Kidney (tissue), 22 donors: ENCODE results near the gene IL25. TPM values are rescaled to one million over a fixed set of nuclear protein-coding genes. Genes with fewer than 3 reads are reported as not detected.

Source experiments
- DNase-seq, 5 donors: peaks; one replicate each; pipeline ENCODE4 v3.0.0-alpha.2; 2013 to 2020
- FAIRE-seq: peaks from 2 replicates; lab custom pipeline; 2012; peaks lifted over from hg19 to GRCh38; lab: Jason Lieb, UNC
- H3K27ac ChIP-seq, 2 donors: one replicate each; pipeline ENCODE4 v1.7.0; 2013; ENCODE audit warnings: low read depth in 2 of 2, low read length in 2 of 2, inconsistent platforms in 1 of 2
- H3K27me3 ChIP-seq: one replicate; pipeline ENCODE4 v1.7.1; 2013; ENCODE audit warnings: low read length, inconsistent platforms; ENCODE audit not compliant: control insufficient read depth, insufficient read depth
- H3K36me3 ChIP-seq, 3 donors: one replicate each; pipeline versions ENCODE4 v1.7.0 to v1.7.1; 2013; ENCODE audit warnings: low read length in 3 of 3, control low read depth in 1 of 3, inconsistent platforms in 1 of 3; ENCODE audit not compliant: insufficient read depth in 3 of 3, control insufficient read depth in 2 of 3
- H3K4me1 ChIP-seq, 3 donors: one replicate each; pipeline versions ENCODE4 v1.7.0 to v1.7.1; 2013; ENCODE audit warnings: low read length in 3 of 3, inconsistent platforms in 1 of 3, low read depth in 1 of 3; ENCODE audit not compliant: control insufficient read depth in 2 of 3, insufficient read depth in 2 of 3
- H3K4me3 ChIP-seq, 3 donors: one replicate each; pipeline versions ENCODE4 v1.7.0 to v1.8.1; 2013; ENCODE audit warnings: low read length in 3 of 3, control low read depth in 1 of 3, inconsistent platforms in 1 of 3
- H3K9ac ChIP-seq, 3 donors: one replicate each; pipeline versions ENCODE4 v1.7.0 to v1.7.1; 2013; ENCODE audit warnings: low read length in 3 of 3, control low read depth in 1 of 3, inconsistent platforms in 1 of 3
- H3K9me3 ChIP-seq, 3 donors: one replicate each; pipeline versions ENCODE4 v1.7.0 to v1.7.1; 2013; ENCODE audit warnings: low read length in 3 of 3, control low read depth in 1 of 3, inconsistent platforms in 1 of 3; ENCODE audit not compliant: control insufficient read depth in 2 of 3, insufficient read depth in 1 of 3
- CTCF ChIP-seq: IDR thresholded peaks from 3 replicates; pipeline ENCODE4 v1.5.1; 2012; ENCODE audit warnings: mild to moderate bottlenecking, moderate library complexity, borderline replicate concordance; ENCODE audit not compliant: insufficient read depth; ENCODE audit errors: extremely low read depth
- intact Hi-C: fragments of 100-400 bp; cut with DNase I; formaldehyde crosslinking; loops from one replicate; pipeline ENCODE4 v1.11.1; 2022
- long read RNA-seq, 10 donors: library from polyadenylated mRNA in 1 of 10; unstranded in 1 of 10; transcript quantifications; one replicate each; pipeline ENCODE4 v2.0.0 and lab custom pipeline, GENCODE V29; 2021 to 2026
- polyA plus RNA-seq: library from polyadenylated mRNA; stranded (reverse); fragments of 350-450 nt; fragmentation: Illumina TruSeq; extraction: RNeasy Lipid Tissue Mini Kit (QIAGEN cat#74804); gene quantifications from one replicate; pipeline ENCODE4 v1.2.3, GENCODE V29; 2014; ENCODE audit warnings: low read depth, low replicate concordance; ENCODE audit not compliant: insufficient read depth
- total RNA-seq: library from RNA; stranded (reverse); fragmentation: NEBNext Ultra II Directional; extraction: Animal tissue kit (Norgen Biotek cat#: 25700); gene quantifications from one replicate; pipeline ENCODE4 v1.2.1, GENCODE V29; 2021
- donor health status: control.
- donor health status: control.
- donor health status: control.
- donor health status: control.
- donor health status: control.
- donor health status: DM: yes; HTN: yes; CAD: no.
- donor health status: Normal renal cell carcinoma (clear cell type).

IL25 gene
- total RNA-seq (not detected), polyA plus RNA-seq (not detected)
- long read RNA-seq, donor 1, result 0 reads
- long read RNA-seq, donor 2, result 0 reads
- long read RNA-seq, donor 3, result 0 reads
- long read RNA-seq, donor 4, result 0 reads
- long read RNA-seq, donor 5, result 0 reads
- long read RNA-seq, donor 6, result 0 reads
- long read RNA-seq, donor 7, result 0 reads
- long read RNA-seq, donor 8, result 0 reads
- long read RNA-seq, donor 9, result 0 reads
- long read RNA-seq, donor 10, result 0 reads

- DNase-seq, result no peak
- H3K4me1 ChIP-seq, result no peaks in the 10 kb centered on the region
- no peak within 1 kb of the TSS for H3K4me3 ChIP-seq
- H3K9ac ChIP-seq, result no peak within 1 kb of the TSS
- H3K9me3 ChIP-seq, result no peaks in the 10 kb centered on the region
- H3K27ac ChIP-seq, result no peak within 1 kb of the TSS
- intact Hi-C loops, result no loop called here
- no peaks in the 10 kb centered on the region for H3K27me3 ChIP-seq
- FAIRE-seq, result no peak
- no peak for TF ChIP-seq CTCF
- no peaks in the 10 kb centered on the region for H3K36me3 ChIP-seq
Observed at GRCh38 chr14:23372509-23372908, at the start of gene IL25. Gene IL25 (plus strand): TSS chr14:23372809.

GRCh38 chr14:23323838-23324454 is 48.7 kb upstream of the IL25 start:
- H3K9me3 ChIP-seq, result no peaks in the 10 kb centered on the region
- no peaks in the 10 kb centered on the region for H3K27me3 ChIP-seq
- peaks cover 3 to 19% (median 16%) of the 10 kb centered on the region in 3 donors for H3K4me1 ChIP-seq
- DNase-seq (no peak), FAIRE-seq (no peak)
- peaks cover 9 to 25% (median 10%) of the 10 kb centered on the region in 3 donors for H3K36me3 ChIP-seq
- H3K27ac ChIP-seq, result no peak overlapping the region
- no peak overlapping the region for H3K9ac ChIP-seq
- H3K4me3 ChIP-seq, result no peak overlapping the region
- TF ChIP-seq CTCF, result no peak
- intact Hi-C loops, result no loop called here

GRCh38 chr14:23324455-23324846 is 48.2 kb upstream of the IL25 start:
- no peak overlapping the region for H3K9ac ChIP-seq
- no peak overlapping the region for H3K27ac ChIP-seq
- TF ChIP-seq CTCF, result no peak
- peaks cover 9 to 25% (median 10%) of the 10 kb centered on the region in 3 donors for H3K36me3 ChIP-seq
- intact Hi-C loops, result no loop called here
- H3K4me1 ChIP-seq, result peaks cover 3 to 19% (median 16%) of the 10 kb centered on the region in 3 donors
- no peak overlapping the region for H3K4me3 ChIP-seq
- H3K27me3 ChIP-seq, result no peaks in the 10 kb centered on the region
- FAIRE-seq, result no peak
- H3K9me3 ChIP-seq, result no peaks in the 10 kb centered on the region
- DNase-seq, result no peak
